ELF-1 (cell line): Measurements from ENCODE around the gene C8G.

Experiments
- DNase-seq: peaks from one replicate; pipeline ENCODE4 v3.0.0-alpha.2; 2016; ENCODE audit warnings: low read depth, low spot score

Gene C8G

DNA sequence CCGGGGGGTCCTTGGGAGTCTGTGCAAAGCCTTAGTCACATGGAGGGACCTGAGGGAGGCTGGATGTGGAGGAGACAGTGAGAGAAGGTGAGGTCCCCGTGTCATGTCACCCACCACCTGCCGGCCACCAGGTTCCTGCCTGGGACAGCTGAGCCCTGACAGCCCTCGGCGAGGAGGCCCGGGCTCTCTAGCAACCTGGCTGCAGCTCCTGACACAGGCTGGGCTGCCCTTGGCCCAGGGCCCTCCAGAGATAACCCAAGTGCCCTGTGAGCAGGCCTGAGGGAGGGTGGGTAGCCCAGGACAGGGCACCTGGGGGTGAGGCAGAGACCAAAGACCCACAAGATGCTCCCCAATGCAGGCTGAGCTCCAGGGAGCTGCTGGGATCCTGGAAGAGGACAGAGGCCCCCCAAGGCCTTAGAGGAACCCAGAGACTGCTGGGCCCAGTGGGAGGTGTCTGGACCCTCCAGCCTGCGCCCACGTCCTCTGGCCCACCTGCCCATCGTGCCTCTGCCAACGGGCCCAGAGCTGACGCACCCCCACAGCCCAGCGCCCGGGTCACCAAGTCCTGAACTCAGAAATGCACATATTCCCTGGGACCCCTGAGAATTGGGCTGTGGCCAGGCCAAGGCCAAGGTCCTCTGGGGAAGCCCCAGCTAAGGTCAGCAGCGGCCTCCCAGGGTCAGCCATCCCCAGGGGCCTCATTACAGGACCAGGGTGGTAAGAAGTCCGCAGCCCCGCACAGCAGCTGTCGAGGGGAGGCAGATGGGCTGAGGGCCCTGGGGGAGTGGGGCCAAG, 23.5 kb downstream of the C8G start:
- DNase-seq = no peak

DNA sequence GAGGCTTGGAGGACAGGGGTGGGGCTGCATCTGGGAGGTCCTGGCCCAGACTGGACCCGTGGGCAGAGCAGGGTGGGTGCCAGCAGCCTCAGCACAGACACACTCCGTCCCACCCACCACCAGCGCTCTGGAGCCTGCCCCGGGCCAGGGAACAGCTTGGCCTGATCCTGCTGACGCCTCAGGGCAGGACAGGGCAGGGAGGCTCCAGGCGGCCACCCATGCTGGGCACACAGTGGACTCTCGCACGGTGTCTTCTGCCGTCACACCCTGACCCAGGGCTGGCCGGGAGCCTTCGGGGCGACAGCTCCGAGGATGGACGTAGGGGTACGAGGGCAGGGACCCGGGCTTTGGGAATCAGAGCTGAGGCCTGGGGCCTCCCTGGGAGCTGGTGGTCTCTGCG, 24.1 kb downstream of the C8G start:
- DNase-seq = no peak

GRCh38 chr9:136969774-136970173, 24.7 kb downstream of the C8G start:
- DNase-seq = no peak

GRCh38 chr9:136970361-136970760, 25.3 kb downstream of the C8G start:
- no peak for DNase-seq

- no peak for DNase-seq
Observed at GRCh38 chr9:136971746-136972145, 26.7 kb downstream of the C8G start.

DNA sequence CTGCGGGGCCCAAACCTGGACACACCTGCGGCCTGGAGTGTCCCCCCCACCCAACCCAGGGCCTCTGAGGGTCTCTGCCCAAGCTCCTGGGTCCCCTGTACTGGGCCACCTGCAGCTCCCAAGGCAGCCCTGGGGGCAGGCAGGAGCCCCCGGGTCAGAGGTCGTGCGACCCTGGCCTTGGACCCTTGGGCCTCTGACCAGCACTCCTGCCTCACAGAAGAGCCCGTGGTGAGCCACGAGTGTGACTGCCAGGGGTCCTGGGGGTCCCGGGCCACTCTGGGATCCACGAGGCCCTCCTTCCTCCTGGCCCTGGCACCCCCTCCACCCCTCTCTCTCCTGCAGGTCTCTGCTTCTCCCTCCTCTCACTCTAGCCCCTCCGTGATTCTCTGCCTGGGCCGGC, 27.3 kb downstream of the C8G start:
- DNase-seq = no peak

DNA sequence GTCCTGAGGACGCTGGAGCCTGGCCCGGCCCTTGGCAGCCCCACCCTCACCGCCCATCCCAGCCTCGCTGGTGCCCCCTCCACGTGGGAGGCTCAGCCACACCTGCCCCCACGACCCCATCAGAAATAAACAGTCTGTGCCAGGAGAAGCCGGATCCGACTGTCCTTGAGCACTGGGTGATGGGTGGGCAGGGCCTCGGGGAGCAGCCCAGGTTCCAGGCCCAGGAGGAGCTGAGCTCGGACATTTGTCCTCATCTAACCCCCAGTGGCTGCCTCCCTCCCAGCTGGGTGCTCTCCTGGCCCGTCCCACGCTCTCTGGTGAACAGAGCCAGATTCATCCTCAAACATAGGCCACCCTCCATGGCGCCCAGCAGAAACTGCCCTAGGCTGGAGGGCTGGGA, 27.7 kb downstream of the C8G start:
- DNase-seq = no peak

- no peak for DNase-seq
Observed at GRCh38 chr9:136973618-136974617, 28.9 kb downstream of the C8G start.

DNA sequence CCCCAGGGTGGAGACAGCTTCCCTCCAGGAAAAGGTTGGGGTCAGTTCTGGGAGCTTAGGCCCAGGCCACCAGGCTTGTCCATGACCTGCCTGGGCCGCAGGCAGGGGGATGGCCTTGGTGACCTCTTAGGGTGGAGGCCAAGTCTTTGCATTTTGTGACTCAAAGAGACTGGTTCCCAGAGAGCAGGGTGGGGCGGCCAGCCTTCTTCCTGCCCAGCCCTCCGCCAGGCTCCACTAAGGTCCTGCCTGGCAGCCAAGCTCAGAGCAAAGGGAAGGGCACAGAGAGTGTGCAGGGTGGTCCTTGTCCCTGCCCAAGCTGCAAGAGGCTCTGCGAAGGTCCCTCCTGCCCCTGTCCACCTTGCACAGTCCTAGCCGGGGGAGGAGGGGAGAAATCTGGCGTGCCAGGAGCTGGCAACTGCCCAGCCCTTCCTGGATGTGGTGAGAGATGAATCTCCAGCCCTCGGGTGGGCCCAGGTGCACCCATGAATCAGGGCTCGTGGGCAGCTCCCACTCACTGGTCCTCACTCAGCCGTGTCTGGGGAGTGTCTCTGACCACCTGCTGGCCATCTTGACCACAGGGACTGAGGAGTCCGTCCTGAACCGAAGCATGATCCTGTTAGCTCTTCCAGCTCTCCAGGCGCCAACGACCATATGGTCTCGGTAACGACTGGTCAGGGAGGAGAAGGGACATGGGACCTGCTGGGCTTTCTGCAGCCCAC, 29.9 kb downstream of the C8G start:
- DNase-seq = no peak

- peak; percentile 70 for DNase-seq
Observed at GRCh38 chr9:136975644-136976043, 30.6 kb downstream of the C8G start.

GRCh38 chr9:136977223-136977622, 32.2 kb downstream of the C8G start, which contains the start of gene PTGDS:
PTGDS (plus strand) TSS chr9:136977504; CDS start chr9:136977579, 75 bp downstream.
- DNase-seq = no peak

- DNase-seq = peak; percentile 27
Observed at GRCh38 chr9:136977649-136978072, 32.6 kb downstream of the C8G start.

- DNase-seq = peak; percentile 75
Observed at GRCh38 chr9:136978073-136978864, 33.2 kb downstream of the C8G start.

- DNase-seq = peak; percentile 36
Observed at GRCh38 chr9:136978865-136979544, 34.0 kb downstream of the C8G start.

- DNase-seq = no peak
Observed at GRCh38 chr9:136979769-136980587, 34.9 kb downstream of the C8G start.

DNA sequence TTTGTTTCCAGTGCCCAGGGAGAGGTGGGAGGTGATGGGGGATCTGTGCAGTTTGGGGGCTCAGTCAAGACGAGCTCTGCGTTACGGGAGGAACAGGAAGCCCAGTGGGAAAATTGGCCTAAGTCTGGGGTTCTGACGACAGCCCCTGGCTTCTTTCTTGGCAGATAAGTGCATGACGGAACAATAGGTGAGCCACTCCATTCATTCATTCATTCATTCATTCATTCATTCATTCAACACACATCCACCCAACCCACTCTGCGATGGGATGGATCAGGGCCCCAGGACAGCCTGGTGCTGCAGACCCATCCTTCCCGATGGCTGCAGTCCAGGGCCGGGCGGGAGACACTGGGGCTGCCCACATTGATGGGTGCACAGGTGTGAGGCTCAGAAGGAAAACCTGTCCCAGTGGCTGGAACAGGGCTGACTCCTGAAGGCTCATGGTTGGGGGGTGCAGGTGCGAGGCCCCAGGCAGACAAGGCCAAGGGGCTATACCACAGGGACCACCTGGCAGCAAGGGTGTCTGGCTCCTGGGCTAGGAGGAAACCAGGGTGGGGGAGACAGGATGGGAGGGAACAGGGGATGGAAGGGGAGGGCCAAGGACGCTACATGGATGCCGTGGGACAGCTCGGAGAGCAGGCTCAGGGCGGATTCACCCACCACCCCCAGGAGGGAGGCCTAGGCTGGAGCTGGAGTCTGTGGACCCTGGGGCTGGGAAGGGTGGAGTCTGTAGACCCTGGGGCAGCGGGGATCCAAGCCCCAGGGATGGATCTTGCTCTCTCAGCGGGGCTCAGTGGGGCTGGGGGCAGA, 35.8 kb downstream of the C8G start:
- DNase-seq = no peak

GRCh38 chr9:136981588-136982231, 36.7 kb downstream of the C8G start:
- DNase-seq = no peak
